ENCODE data around the gene LGALS3.

- no peak for TF ChIP-seq POLR2AphosphoS5 (IDR thresholded peaks at IDR 0.05; ENCODE audit: borderline replicate concordance, low read depth, low read length)
- TF ChIP-seq EZH2 (IDR thresholded peaks at IDR 0.05), result no peak
- TF ChIP-seq FOXP2 (optimal IDR thresholded peaks at IDR 0.05; ENCODE audit: control extremely low read depth, extremely low read length, insufficient read depth), result no peak
These were observed 29.3 kb upstream of the LGALS3 start for GRCh38 chr14:55099756-55100155.

All from SK-N-MC (cell line).